ENCODE results near the gene INMT. TPM values are rescaled to one million over a fixed set of nuclear protein-coding genes. Genes with fewer than 3 reads are reported as not detected.

Gene INMT
- total RNA-seq: 0.15 TPM in 1 of 2 replicates, not detected in the other
- 0.47 TPM for total RNA-seq (2013)
- polyA plus RNA-seq: 0.13 TPM in 1 of 2 replicates, not detected in the other
- polyA minus RNA-seq: 0.64 TPM in 1 of 2 replicates, not detected in the other

- WGBS (ENCODE audit: insufficient coverage): 90% methylated on average over 6 of the region's 6 CpGs
- ChIA-PET CTCF (interaction anchor here (1.0 kb wide), 1 partner anchor 12 kb away, joined by 4 read pairs; no protein-coding TSS in a partner anchor), POLR2A (no interaction called here)
- no peaks in the 10 kb centered on the region for H4K20me1 ChIP-seq (ENCODE audit: control insufficient read depth, insufficient read depth, low read length, poor library complexity, severe bottlenecking)
- TF ChIP-seq CTCF (IDR thresholded peaks at IDR 0.05): no peak
- no peak for TF ChIP-seq EZH2 (IDR thresholded peaks at IDR 0.05; ENCODE audit: borderline replicate concordance, insufficient read depth, low read depth, low read length, poor library complexity, severe bottlenecking)
- no peaks in the 10 kb centered on the region for H3K36me3 ChIP-seq (replicated peaks in 1 of 2; ENCODE audit: control extremely low read depth in 1 of 2, control insufficient read depth in 1 of 2, extremely low read depth in 1 of 2, insufficient read depth in 2 of 2, low read length in 1 of 2)
- DNase-seq (no peak), ATAC-seq (ENCODE audit: low read depth) (no peak)
- H3K4me1 ChIP-seq (ENCODE audit: control insufficient read depth in 2 of 2, insufficient read depth in 2 of 2, low read length in 2 of 2): no peaks in the 10 kb centered on the region
- intact Hi-C loops (cut with micrococcal nuclease): no loop called here
- H3K4me1 Mint-ChIP-seq: no peaks in the 10 kb centered on the region
- H3K9me3 ChIP-seq (ENCODE audit: control extremely low read depth in 1 of 3, control insufficient read depth in 2 of 3, insufficient read depth in 1 of 3, low read length in 2 of 3): peaks cover 0 to 17% (median 0%) of the 10 kb centered on the region in 3 donors
- H3K9ac ChIP-seq (ENCODE audit: low read length): no peak within 1 kb of the TSS
- no peak within 1 kb of the TSS for H3K4me3 ChIP-seq (ENCODE audit: control extremely low read depth in 1 of 5, extremely low read depth in 1 of 5, insufficient read depth in 1 of 5, low read depth in 2 of 5, low read length in 4 of 5)
- H3K9me3 Mint-ChIP-seq (ENCODE audit: insufficient read depth): no peaks in the 10 kb centered on the region
- no peak within 1 kb of the TSS for H3K27ac ChIP-seq (ENCODE audit: low read length in 2 of 2)
- H3K79me2 ChIP-seq (ENCODE audit: control insufficient read depth, insufficient read depth, low read length): no peaks in the 10 kb centered on the region
- H2AFZ ChIP-seq (ENCODE audit: insufficient read depth, low read depth, low read length, poor library complexity, severe bottlenecking): no peak within 1 kb of the TSS
- no peak within 1 kb of the TSS for H3K4me2 ChIP-seq (replicated peaks; ENCODE audit: low read depth, low read length, poor library complexity, severe bottlenecking)
- H3K4me3 Mint-ChIP-seq: no peak within 1 kb of the TSS
- H3K27ac Mint-ChIP-seq: no peak within 1 kb of the TSS
- no peaks in the 10 kb centered on the region for H3K27me3 Mint-ChIP-seq
- H3K27me3 ChIP-seq (replicated peaks in 1 of 4; ENCODE audit: control extremely low read depth in 1 of 4, control insufficient read depth in 3 of 4, insufficient read depth in 4 of 4, low read length in 3 of 4): no peaks in the 10 kb centered on the region
Measured at GRCh38 chr7:30751696-30752273, at the start of gene INMT. Gene INMT, plus strand, starts transcription at chr7:30752135. Its CDS starts 16 bp downstream, at chr7:30752151.

- no peak overlapping the region for H2AFZ ChIP-seq (ENCODE audit: insufficient read depth, low read depth, low read length, poor library complexity, severe bottlenecking)
- no peak overlapping the region for H3K4me2 ChIP-seq (replicated peaks; ENCODE audit: low read depth, low read length, poor library complexity, severe bottlenecking)
- H3K27ac ChIP-seq (ENCODE audit: low read length in 2 of 2): no peak overlapping the region
- no peaks in the 10 kb centered on the region for H3K79me2 ChIP-seq (ENCODE audit: control insufficient read depth, insufficient read depth, low read length)
- ChIA-PET CTCF (interaction anchor here (0.9 kb wide), 1 partner anchor 40 kb away, joined by 3 read pairs; no protein-coding TSS in a partner anchor), POLR2A (no interaction called here)
- 100% methylated on average over 1 of the region's 1 CpG for WGBS (ENCODE audit: insufficient coverage)
- no peaks in the 10 kb centered on the region for H3K4me1 Mint-ChIP-seq
- H3K9ac ChIP-seq (ENCODE audit: low read length): no peak overlapping the region
- DNase-seq: no peak
- H4K20me1 ChIP-seq (ENCODE audit: control insufficient read depth, insufficient read depth, low read length, poor library complexity, severe bottlenecking): no peaks in the 10 kb centered on the region
- no peaks in the 10 kb centered on the region for H3K9me3 Mint-ChIP-seq (ENCODE audit: insufficient read depth)
- no peak overlapping the region for H3K27ac Mint-ChIP-seq
- no peaks in the 10 kb centered on the region for H3K4me1 ChIP-seq (ENCODE audit: control insufficient read depth in 2 of 2, insufficient read depth in 2 of 2, low read length in 2 of 2)
- H3K27me3 ChIP-seq (replicated peaks in 1 of 4; ENCODE audit: control extremely low read depth in 1 of 4, control insufficient read depth in 3 of 4, insufficient read depth in 4 of 4, low read length in 3 of 4): peaks cover 0 to 6% (median 0%) of the 10 kb centered on the region in 4 experiments
- intact Hi-C loops (cut with micrococcal nuclease): no loop called here
- no peak for TF ChIP-seq CTCF (IDR thresholded peaks at IDR 0.05)
- TF ChIP-seq EZH2 (IDR thresholded peaks at IDR 0.05; ENCODE audit: borderline replicate concordance, insufficient read depth, low read depth, low read length, poor library complexity, severe bottlenecking): no peak
- peaks cover 0 to 4% (median 0%) of the 10 kb centered on the region in 3 donors for H3K9me3 ChIP-seq (ENCODE audit: control extremely low read depth in 1 of 3, control insufficient read depth in 2 of 3, insufficient read depth in 1 of 3, low read length in 2 of 3)
- H3K36me3 ChIP-seq (replicated peaks in 1 of 2; ENCODE audit: control extremely low read depth in 1 of 2, control insufficient read depth in 1 of 2, extremely low read depth in 1 of 2, insufficient read depth in 2 of 2, low read length in 1 of 2): no peaks in the 10 kb centered on the region
- H3K4me3 Mint-ChIP-seq: no peak overlapping the region
- peaks cover 15% of the 10 kb centered on the region for H3K27me3 Mint-ChIP-seq
- no peak for ATAC-seq (ENCODE audit: low read depth)
- no peak overlapping the region for H3K4me3 ChIP-seq (ENCODE audit: control extremely low read depth in 1 of 5, extremely low read depth in 1 of 5, insufficient read depth in 1 of 5, low read depth in 2 of 5, low read length in 4 of 5)
Measured at GRCh38 chr7:30702200-30702599, 49.7 kb upstream of the INMT start.
